Effector CD4-positive, alpha-beta T cell (primary cell): ENCODE results near the gene PDSS2.
"Not testable (repeated sequence)": the region's sequence is repeated elsewhere in the genome, so short reads cannot be mapped to it uniquely, and the experiment has no call there.

ENCODE experiments used
- DNase-seq: peaks from one replicate; pipeline ENCODE4 v3.0.0-alpha.2; 2020

The PDSS2 gene

DNA sequence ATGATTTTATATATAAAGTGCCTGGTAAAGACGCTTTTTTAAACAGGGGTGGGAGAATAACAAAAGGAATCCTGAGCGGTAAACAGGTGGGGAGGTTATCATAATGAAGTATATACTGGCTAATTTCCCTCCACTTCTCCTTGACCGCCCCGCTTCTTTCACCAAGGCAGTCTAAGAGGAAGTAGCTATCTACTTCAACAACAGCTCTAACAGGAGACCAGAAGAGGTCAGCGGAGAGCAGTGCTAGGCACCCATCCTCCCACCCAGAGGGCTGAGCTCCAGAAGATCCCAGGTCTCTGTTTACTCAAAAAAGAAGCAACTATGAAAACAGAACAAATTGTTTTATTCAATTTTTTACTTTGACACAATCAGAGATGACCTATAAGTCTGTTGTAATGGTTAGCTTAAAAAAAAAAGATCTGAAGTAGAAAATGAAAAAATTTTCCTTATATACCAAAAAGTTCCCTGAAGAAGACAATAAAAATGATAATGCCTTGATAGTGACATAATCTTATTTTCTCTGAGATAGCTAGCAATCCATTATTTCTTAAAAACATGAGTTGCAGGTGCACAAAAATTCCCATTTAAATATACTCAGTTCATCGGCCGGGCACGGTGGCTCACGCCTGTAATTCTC, 141.1 kb downstream of the PDSS2 start:
- no peak for DNase-seq

GRCh38 chr6:107315114-107315513, 144.2 kb downstream of the PDSS2 start:
- no peak for DNase-seq

DNA sequence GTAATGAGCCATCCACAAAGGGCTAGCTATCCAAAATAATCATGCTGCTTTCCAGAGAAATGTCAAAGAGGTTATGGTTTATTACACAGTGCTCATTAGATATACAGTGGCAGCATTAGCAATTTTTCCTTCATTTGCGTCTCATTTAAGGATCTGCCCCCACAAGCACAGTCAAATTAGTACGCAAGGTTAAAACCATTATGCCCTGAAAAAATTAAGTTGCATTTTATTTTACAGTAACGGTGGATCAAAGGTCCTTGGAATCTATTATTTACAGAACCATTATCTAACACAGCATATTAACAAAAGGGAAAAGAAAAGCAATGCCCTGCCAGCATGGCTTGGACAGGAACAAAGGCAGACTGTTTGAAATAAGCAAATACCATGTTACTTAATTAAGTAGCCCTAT, 144.8 kb downstream of the PDSS2 start:
- DNase-seq: no peak

DNA sequence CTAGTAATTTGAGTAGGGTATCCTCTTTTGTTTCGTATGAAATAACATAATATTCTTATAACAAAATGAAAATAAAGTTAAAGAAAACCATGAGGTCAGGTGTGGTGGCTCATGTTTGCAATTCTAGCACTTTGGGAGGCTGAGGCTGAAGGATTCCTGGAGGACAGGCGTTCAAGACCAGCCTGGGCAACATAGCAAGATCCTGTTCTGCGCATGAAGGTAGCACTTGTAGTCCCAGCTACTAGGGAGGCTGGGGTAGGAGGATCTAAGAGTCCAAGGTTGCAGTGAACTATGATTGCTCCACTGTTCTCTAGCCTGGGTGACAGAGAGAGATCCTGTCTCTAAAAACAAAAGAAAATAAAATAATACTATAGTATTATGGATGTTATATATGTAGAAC, 145.6 kb downstream of the PDSS2 start:
- no peak for DNase-seq

DNA sequence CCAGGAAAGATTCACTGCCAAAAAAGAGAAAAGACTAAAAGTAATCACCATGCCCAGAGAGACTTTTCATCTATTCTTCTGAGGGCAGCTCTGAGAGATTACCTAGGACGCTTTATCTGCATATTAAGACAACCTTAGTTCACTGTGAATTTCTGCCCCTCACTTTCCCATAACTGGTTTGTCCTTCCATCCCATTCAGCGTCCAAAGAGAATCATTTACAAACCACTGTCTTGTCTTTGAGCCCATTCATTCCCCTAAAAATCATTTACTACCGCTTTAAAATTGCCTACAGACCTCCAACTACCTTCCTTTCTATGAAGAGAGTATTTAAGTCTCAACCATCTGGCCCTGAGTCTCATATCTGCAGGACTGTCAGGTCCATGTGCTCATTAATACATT, 149.0 kb downstream of the PDSS2 start:
- no peak for DNase-seq

DNA sequence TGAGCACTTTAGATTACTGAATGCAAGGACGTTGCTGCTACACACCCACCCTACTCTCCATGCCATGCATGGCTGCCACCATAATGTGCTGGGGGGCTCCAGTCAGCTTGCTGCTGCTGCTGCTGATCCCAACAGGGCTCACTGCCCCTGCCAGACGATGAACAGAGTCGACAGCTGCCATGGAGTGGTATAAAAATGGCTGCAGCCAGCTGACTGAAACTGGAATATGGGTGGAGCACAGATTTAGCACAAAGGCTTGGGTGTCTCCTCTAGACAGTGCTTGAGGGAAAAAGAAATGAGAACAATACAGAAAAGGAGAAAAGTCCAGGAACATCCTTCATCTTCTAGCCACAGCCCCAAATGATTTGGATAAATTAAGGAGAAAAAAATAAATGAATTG, 150.7 kb downstream of the PDSS2 start:
- DNase-seq: no peak

DNA sequence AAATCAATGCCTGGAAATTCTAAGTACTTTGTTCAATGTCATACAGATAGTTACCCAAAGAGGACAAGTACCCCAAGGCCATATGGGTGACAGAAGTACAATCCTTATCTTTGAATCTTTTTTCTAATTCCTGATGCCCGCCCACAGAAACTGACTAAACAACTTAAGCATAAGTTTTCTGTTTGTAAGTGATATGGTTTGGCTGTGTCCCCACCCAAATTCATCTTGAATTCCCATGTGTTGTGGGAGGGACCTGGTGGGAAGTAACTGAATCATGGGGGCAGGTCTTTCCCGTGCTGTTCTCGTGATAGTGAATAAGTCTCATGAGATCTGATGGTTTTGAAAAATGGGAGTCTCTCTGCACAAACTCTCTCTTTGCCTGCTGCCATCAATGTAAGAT, 153.4 kb downstream of the PDSS2 start:
- not testable (repeated sequence) for DNase-seq

- DNase-seq: no peak
Measured at GRCh38 chr6:107305391-107305790, 154.0 kb downstream of the PDSS2 start.

DNA sequence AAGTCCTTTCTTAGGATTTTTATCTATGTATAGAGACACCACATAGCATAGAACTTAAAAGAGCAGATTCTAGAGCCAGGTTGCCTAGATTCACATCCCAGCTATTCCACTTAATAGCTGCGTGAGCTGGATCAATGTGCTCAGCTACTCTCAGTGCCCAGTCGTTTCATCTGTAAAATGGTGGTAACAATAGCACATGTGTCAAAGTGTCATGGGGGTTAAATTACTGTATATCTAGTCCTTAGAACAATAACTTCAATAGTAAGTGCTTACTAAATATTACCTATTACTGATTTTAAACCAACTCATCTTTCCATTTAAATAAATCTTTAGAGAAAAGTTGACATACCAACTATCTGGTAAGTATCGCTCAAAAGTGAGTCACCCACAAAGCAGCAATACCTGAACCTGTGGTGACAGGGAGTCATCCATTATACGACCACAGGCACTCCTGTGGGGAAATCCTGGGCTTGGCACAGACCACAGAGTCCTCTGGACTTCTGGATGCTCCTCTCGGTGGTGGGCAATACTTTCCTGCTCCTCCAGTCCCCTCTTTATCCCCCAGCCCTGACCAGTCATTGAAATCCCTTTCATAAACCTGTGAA, 154.8 kb downstream of the PDSS2 start:
- DNase-seq: no peak

DNA sequence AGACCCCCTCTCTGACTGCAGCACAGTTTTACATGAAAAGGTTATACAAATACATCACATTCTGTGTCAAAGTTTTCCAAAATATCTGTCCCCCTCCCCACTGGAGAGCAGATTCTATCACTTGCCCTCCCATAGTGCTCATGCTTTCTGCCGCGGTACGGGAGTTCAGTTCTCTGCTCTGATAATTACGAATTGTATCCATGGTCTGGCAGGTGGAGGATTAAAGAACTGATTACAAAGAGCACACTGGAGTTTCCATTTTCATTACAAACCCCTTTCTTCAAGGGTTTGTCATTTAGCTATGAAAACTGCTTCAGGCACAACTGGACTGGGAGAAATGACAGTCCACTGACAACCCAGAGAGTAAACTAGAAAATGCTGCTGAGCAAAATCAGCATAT, 166.0 kb downstream of the PDSS2 start:
- DNase-seq: no peak

DNA sequence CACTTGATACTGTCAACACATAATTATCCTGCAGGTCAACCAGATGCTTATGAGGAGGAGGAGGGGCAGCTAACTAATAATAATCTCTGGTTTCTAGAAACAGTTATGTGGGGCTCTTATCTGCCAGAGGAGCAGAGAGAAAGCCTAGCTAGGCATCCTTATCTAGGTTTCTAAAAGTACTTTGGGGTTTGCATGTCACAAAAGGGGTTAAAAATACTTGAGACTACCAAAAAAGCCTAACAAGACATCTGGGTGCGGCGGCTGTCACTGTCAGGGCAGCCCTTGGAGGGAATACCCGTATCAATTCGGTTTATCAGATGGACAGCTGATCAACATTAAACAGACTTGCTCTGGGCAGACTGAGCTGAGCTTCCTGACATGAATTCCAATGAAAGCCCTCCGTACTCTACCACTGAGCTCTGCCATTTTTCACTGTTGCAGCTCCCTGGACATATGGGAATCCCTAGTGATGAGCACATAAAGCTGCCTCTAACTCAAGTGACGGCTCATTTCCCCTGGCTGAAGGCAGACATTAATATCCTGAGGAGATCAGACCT, 166.6 kb downstream of the PDSS2 start:
- no peak for DNase-seq

- no peak for DNase-seq
Measured at GRCh38 chr6:107290491-107290890, 168.9 kb downstream of the PDSS2 start.

DNA sequence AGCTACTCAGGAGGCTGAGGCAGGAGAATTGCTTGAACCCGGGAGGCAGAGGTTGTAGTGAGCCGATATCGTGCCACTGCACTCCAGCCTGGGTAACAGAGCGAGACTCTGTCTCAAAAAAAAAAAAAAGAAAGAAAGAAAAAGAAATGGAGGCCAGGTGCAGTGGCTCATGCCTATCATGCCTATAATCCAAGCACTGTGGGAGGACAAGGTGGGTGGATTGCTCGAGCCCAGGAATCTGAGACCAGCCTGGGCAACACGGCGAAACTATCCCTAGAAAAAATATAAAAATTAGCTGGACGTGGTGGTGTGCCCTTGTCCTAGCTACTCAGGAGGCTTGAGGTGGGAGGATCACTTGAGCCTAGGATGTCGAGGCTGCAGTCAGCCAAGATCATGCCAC, 170.1 kb downstream of the PDSS2 start:
- not testable (repeated sequence) for DNase-seq

GRCh38 chr6:107285683-107286082, 173.7 kb downstream of the PDSS2 start:
- DNase-seq: not testable (repeated sequence)

GRCh38 chr6:107284805-107285204, 174.6 kb downstream of the PDSS2 start:
- no peak for DNase-seq

GRCh38 chr6:107280791-107281190, 178.6 kb downstream of the PDSS2 start:
- no peak for DNase-seq

GRCh38 chr6:107280001-107280400, 179.4 kb downstream of the PDSS2 start:
- DNase-seq: not testable (repeated sequence)

GRCh38 chr6:107275330-107275865, 184.0 kb downstream of the PDSS2 start:
- no peak for DNase-seq

DNA sequence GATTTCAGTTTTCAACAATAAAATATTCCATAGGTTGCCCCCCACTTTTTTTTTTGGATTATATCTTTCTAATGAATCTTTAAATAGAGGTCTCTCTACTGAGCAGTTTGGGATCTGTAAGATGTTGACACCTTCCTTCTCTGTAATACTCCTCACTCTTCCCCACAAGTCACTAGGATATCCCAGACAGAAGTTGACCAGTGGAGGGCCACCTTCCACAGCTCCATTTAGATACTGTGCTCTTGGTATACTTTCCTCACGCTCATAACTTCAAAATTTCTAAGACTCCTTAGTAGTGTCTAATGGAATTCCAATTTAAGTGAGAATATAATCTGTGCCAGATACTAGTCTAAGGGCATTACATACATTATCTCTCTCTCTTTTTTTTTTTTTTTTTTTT, 185.1 kb downstream of the PDSS2 start:
- DNase-seq: no peak

- no peak for DNase-seq
Measured at GRCh38 chr6:107272246-107272645, 187.1 kb downstream of the PDSS2 start.

GRCh38 chr6:107271208-107271790, 188.1 kb downstream of the PDSS2 start:
- no peak for DNase-seq

DNA sequence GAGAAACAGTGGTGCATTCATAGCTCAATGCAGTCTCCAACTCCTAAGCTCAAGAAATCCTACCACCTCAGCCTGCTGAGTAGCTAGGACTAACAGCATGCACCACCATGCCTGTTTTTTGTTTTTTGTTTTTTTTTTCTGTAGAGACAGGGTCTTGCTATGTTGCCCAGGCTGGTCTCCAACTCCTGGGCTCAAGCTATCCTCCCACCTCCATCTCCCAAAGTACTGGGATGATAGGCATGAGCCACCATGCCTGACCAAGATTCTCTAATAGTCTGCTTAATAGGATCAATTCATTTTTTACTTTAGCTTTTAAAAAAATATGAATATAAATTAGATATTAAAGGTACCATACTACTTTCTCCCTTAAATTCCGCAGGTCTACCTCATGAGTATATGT, 191.7 kb downstream of the PDSS2 start:
- DNase-seq: no peak

GRCh38 chr6:107267006-107267405, 192.4 kb downstream of the PDSS2 start:
- no peak for DNase-seq

DNA sequence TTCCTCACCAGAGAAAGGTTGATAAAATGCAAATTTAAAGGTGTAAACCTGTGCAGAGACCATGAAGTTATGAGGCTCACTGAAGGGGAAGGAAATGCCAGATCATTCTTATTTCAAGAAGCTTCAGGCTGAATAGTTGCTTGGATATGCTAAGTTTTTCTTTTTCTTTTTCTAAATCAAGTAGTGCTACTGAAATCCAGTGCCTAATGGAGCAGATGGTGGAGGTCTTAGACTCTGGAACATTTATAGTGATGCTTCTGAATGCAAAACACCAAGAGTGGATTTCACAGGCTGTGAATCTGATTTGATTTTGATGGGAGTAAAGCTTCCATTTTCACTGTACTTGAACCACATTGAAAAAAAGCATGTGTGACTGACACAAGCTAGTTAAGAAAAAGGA, 192.8 kb downstream of the PDSS2 start:
- no peak for DNase-seq
